ENCODE measurements around the gene CCN2. TPM values are rescaled to one million over a fixed set of nuclear protein-coding genes. Genes with fewer than 3 reads are reported as not detected.

Gene CCN2
- total and polyA plus RNA-seq, 2 of the 8 experiments (the other 6 are each of a cell fraction or from before 2014, with no cell fraction given) = 25.0 to 107 TPM

GRCh38 chr6:131931063-131931750, 20.0 kb downstream of the CCN2 start:
- H2BK12ac ChIP-seq (ENCODE audit: low read depth, low read length) = no peak overlapping the region
- no peak overlapping the region for H3K56ac ChIP-seq (replicated peaks; ENCODE audit: insufficient read length, low read depth, low read length)
- no peak overlapping the region for H3K27ac ChIP-seq (ENCODE audit: low read depth, low read length)
- no peak overlapping the region for H3K4ac ChIP-seq (replicated peaks; ENCODE audit: insufficient read length, low read depth, low read length)
- no peak overlapping the region for H3K4me3 ChIP-seq (ENCODE audit: extremely low read depth in 1 of 4, insufficient read depth in 2 of 4, low read depth in 3 of 4, low read length in 4 of 4)
- H3K36me3 ChIP-seq (ENCODE audit: control insufficient read depth in 2 of 4, insufficient read depth in 4 of 4, low read length in 3 of 4) = peaks cover 0 to 6% (median 0%) of the 10 kb centered on the region in 4 experiments; a peak in 4 of 8 replicates
- no peaks in the 10 kb centered on the region for H3K79me2 ChIP-seq (ENCODE audit: control insufficient read depth in 1 of 2, insufficient read depth in 2 of 2, low read length in 2 of 2)
- H3K4me2 ChIP-seq (ENCODE audit: insufficient read depth in 1 of 2, low read depth in 2 of 2, low read length in 2 of 2) = no peak overlapping the region
- no peaks in the 10 kb centered on the region for H3K27me3 ChIP-seq (replicated peaks in 1 of 4; ENCODE audit: control insufficient read depth in 3 of 4, extremely low read depth in 1 of 4, insufficient read depth in 3 of 4, low read length in 3 of 4)
- no peaks in the 10 kb centered on the region for H3K23me2 ChIP-seq (ENCODE audit: low read depth, low read length)
- no peak overlapping the region for H2AFZ ChIP-seq (ENCODE audit: low read length)
- no peak for DNase-seq (ENCODE audit: low read depth in 1 of 2, low spot score in 2 of 2)
- no peak overlapping the region for H2BK20ac ChIP-seq (ENCODE audit: low read length)
- 91% methylated on average over 2 of the region's 2 CpGs; no CpG with 5 or more reads in 1 of the 2 experiments for WGBS, 2 experiments (ENCODE audit: extremely low coverage in 1 of 2, insufficient coverage in 1 of 2, insufficient read length in 1 of 2, insufficient replicate concordance in 2 of 2, low coverage in 1 of 2, low lambda C conversion rate in 2 of 2, missing lambda C conversion rate in 1 of 2)
- H4K5ac ChIP-seq (ENCODE audit: insufficient read length, low read depth, low read length) = no peak overlapping the region
- no peak for FAIRE-seq
- no peaks in the 10 kb centered on the region for H3K9me3 ChIP-seq (ENCODE audit: insufficient read depth in 2 of 2, low read depth in 1 of 2, low read length in 1 of 2)
- H3K79me1 ChIP-seq (ENCODE audit: low read depth, low read length) = no peaks in the 10 kb centered on the region
- H3K14ac ChIP-seq (ENCODE audit: insufficient read length) = no peak overlapping the region
- H3K23ac ChIP-seq (ENCODE audit: insufficient read length) = no peak overlapping the region
- peaks cover 6% of the 10 kb centered on the region in 2 experiments for H4K20me1 ChIP-seq (replicated peaks in 1 of 2; ENCODE audit: control insufficient read depth in 1 of 2, insufficient read depth in 2 of 2, low read length in 2 of 2)
- H2AK5ac ChIP-seq (ENCODE audit: low read depth, low read length) = no peak overlapping the region
- TF ChIP-seq NANOG (IDR thresholded peaks at IDR 0.05; ENCODE audit: insufficient read depth, low read depth, low read length, poor library complexity, severe bottlenecking) = no peak
- no peak for TF ChIP-seq E2F6 (IDR thresholded peaks at IDR 0.05)
- TF ChIP-seq CTBP2 (IDR thresholded peaks at IDR 0.05; ENCODE audit: borderline replicate concordance, insufficient read depth, insufficient read length, low read length) = no peak
- no peak for TF ChIP-seq TAF1 (IDR thresholded peaks at IDR 0.05; ENCODE audit: low read depth, low read length)
- TF ChIP-seq POU5F1 (IDR thresholded peaks at IDR 0.05; ENCODE audit: low read depth, low read length) = no peak
- TF ChIP-seq POLR2A (IDR thresholded peaks at IDR 0.05; ENCODE audit: control extremely low read depth in 1 of 2, low read depth in 2 of 2, low read length in 2 of 2) = no peak; a peak in 1 of 3 replicates
- TF ChIP-seq SIRT6 (IDR thresholded peaks at IDR 0.05; ENCODE audit: low read length) = no peak
- no peak for TF ChIP-seq KDM5A (IDR thresholded peaks at IDR 0.05; ENCODE audit: low read length)
- TF ChIP-seq RBBP5 (IDR thresholded peaks at IDR 0.05; ENCODE audit: borderline replicate concordance, low read depth, low read length) = no peak
- TF ChIP-seq BACH1 (IDR thresholded peaks at IDR 0.05; ENCODE audit: low read length) = no peak
- no peak for TF ChIP-seq TBP (IDR thresholded peaks at IDR 0.05; ENCODE audit: low read depth, low read length)
- no peak for TF ChIP-seq CREB1 (IDR thresholded peaks at IDR 0.05)
- no peak for TF ChIP-seq RAD21 (IDR thresholded peaks at IDR 0.05 in 1 of 2, conservative IDR thresholded peaks at IDR 0.05 in 1 of 2; ENCODE audit: low read depth in 2 of 2, low read length in 2 of 2)
- H3K4me1 ChIP-seq (replicated peaks in 1 of 4; ENCODE audit: control insufficient read depth in 3 of 4, insufficient read depth in 4 of 4, low read length in 3 of 4) = 0 out of 7 replicates have a peak, but pooled peaks cover 0 to 2% (median 0%) of the 10 kb centered on the region in 4 experiments
- H3K18ac ChIP-seq (ENCODE audit: extremely low read depth, low read length) = no peak overlapping the region
- no peak overlapping the region for H4K8ac ChIP-seq (ENCODE audit: extremely low read depth, insufficient read depth, low read length)
- no peak overlapping the region for H2BK15ac ChIP-seq (ENCODE audit: low read length)
- ChIA-PET POLR2A (ENCODE audit: partially characterized antibody) (interaction anchor here (1.5 to 14.8 kb wide), 3 partner anchors 13 to 18 kb away, joined by 3 to 216 read pairs (median 5); partner anchors contain the start of gene CCN2), CTCF (ENCODE audit: partially characterized antibody) (interaction anchor here (0.7 to 10.4 kb wide), 8 partner anchors 15 to 357 kb away, joined by 3 to 72 read pairs (median 4); no protein-coding TSS in a partner anchor)
- H4K91ac ChIP-seq (replicated peaks; ENCODE audit: insufficient read length, low read length) = no peak overlapping the region
- H3K9ac ChIP-seq (replicated peaks in 1 of 4; ENCODE audit: extremely low read depth in 1 of 4, low read depth in 3 of 4, low read length in 3 of 4) = no peak overlapping the region
- no peak overlapping the region for H2BK5ac ChIP-seq (ENCODE audit: low read depth, low read length)
- no peak overlapping the region for H2BK120ac ChIP-seq (replicated peaks; ENCODE audit: low read depth, low read length)
